Measurements from ENCODE around the gene TCP10L. TPM values are rescaled to one million over a fixed set of nuclear protein-coding genes. Genes with fewer than 3 reads are reported as not detected.

The TCP10L gene
- total RNA-seq, 1 experiment from 2014 or later: not detected

- ChIA-PET CTCF (no interaction called here), POLR2A (no interaction called here)
- Histone ChIP-seq H3K9me3 (no peaks in the 10 kb centered on the region), H3K4me3 (ENCODE audit: low read depth, low read length) (no peak overlapping the region), H3K36me3 (ENCODE audit: control insufficient read depth, insufficient read depth, low read length) (no peaks in the 10 kb centered on the region), H3K27me3 (replicated peaks; ENCODE audit: control insufficient read depth, insufficient read depth, low read length) (no peaks in the 10 kb centered on the region), H3K4me1 (peaks cover 5% of the 10 kb centered on the region; the same call in 1 of the 2 replicates)
- no peak for DNase-seq
- intact Hi-C loops (cut with micrococcal nuclease; ENCODE audit: unreplicated experiment): no loop called here
- no peaks in the 10 kb centered on the region for H3K4me1 Mint-ChIP-seq (ENCODE audit: low read depth, unreplicated experiment)
- H3K9me3 Mint-ChIP-seq (ENCODE audit: unreplicated experiment): no peaks in the 10 kb centered on the region
- peak overlapping the region; percentile 92 for H3K4me3 Mint-ChIP-seq (ENCODE audit: unreplicated experiment)
- TF ChIP-seq, protein P1, sequence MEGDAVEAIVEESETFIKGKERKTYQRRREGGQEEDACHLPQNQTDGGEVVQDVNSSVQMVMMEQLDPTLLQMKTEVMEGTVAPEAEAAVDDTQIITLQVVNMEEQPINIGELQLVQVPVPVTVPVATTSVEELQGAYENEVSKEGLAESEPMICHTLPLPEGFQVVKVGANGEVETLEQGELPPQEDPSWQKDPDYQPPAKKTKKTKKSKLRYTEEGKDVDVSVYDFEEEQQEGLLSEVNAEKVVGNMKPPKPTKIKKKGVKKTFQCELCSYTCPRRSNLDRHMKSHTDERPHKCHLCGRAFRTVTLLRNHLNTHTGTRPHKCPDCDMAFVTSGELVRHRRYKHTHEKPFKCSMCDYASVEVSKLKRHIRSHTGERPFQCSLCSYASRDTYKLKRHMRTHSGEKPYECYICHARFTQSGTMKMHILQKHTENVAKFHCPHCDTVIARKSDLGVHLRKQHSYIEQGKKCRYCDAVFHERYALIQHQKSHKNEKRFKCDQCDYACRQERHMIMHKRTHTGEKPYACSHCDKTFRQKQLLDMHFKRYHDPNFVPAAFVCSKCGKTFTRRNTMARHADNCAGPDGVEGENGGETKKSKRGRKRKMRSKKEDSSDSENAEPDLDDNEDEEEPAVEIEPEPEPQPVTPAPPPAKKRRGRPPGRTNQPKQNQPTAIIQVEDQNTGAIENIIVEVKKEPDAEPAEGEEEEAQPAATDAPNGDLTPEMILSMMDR (IDR thresholded peaks at IDR 0.05; ENCODE audit: insufficient read depth in 1 of 2, low read depth in 1 of 2, low read length in 1 of 2, severe bottlenecking in 1 of 2, unreplicated experiment in 1 of 2): no peak
- no peak overlapping the region for H3K27ac Mint-ChIP-seq (ENCODE audit: unreplicated experiment)
- BruUV-seq (replicated peaks): no TSS peak
- no peaks in the 10 kb centered on the region for H3K27me3 Mint-ChIP-seq (ENCODE audit: insufficient read depth, unreplicated experiment)
- H3K36me3 Mint-ChIP-seq (ENCODE audit: insufficient read depth, unreplicated experiment): no peaks in the 10 kb centered on the region
Observed at GRCh38 chr21:32570456-32570855, 14.9 kb downstream of the TCP10L start.

DNA sequence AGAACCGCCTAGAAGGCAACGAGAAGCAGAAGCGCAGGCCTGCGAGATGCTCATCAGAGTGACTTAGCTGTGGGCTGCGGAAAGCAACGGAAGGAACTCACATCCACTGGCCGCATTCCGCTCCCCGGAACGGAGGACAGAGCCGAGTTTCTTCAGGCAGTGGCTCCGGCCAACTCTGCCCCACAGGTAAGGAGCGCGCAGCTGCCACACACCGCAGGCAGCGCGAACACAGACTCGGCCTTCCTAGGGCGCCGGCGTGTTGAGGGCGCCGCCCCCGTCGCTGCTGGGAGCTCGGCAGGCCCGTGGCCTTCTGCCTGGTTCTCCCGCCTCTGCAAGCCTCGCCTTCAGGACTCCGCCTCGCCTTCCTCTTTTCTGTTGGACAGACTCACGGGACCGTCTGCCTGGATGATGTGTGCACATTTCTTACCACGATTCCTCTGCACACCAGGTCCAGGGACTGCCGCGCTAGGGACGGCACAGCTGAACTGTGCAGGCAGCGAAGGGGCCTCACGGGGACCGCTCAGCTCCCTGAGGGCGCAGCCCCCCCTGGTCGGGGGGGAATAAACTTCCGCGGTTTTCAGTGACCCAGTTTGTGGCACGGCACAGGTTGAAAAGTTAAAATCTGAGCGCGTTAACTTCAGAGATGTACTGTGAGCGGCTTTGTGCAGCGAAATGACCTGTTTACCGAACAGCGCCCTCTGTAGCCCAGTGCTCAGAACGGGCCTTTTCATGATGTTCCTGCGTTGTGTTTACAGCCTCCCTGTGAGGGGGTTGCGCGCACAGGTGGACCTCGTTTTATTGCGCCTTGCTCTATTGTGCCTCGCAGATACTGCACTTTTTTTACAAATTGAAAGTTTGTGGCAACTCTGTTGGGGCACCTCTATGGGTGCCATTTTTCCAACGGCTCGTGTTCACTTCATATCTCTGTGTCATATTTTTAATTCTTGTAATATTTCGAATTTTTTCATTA, 15.8 kb downstream of the TCP10L start:
- peak overlapping the region; percentile 92 for H3K4me3 Mint-ChIP-seq (ENCODE audit: unreplicated experiment)
- CTCF ChIA-PET: interaction anchor here (0.9 to 1.1 kb wide), 4 partner anchors 17 to 166 kb away, joined by 4 to 9 read pairs (median 8); no protein-coding TSS in a partner anchor
- TF ChIP-seq, protein P1 (IDR thresholded peaks at IDR 0.05; ENCODE audit: insufficient read depth in 1 of 2, low read depth in 1 of 2, low read length in 1 of 2, severe bottlenecking in 1 of 2, unreplicated experiment in 1 of 2): peak; percentile 76 to 79
- H3K9me3 Mint-ChIP-seq (ENCODE audit: unreplicated experiment): no peaks in the 10 kb centered on the region
- H3K4me1 ChIP-seq: peaks cover 5% of the 10 kb centered on the region; the same call in 1 of the 2 replicates
- no peak overlapping the region for H3K27ac Mint-ChIP-seq (ENCODE audit: unreplicated experiment)
- H3K9me3 ChIP-seq: no peaks in the 10 kb centered on the region
- peak overlapping the region; percentile 51 for H3K4me3 ChIP-seq (ENCODE audit: low read depth, low read length)
- H3K36me3 Mint-ChIP-seq (ENCODE audit: insufficient read depth, unreplicated experiment): no peaks in the 10 kb centered on the region
- intact Hi-C loops (cut with micrococcal nuclease; ENCODE audit: unreplicated experiment): loop anchor here (2.0 to 10.0 kb wide), 2 partner anchors 23 to 165 kb away; no protein-coding TSS in a partner anchor
- no peaks in the 10 kb centered on the region for H3K27me3 ChIP-seq (replicated peaks; ENCODE audit: control insufficient read depth, insufficient read depth, low read length)
- no peaks in the 10 kb centered on the region for H3K4me1 Mint-ChIP-seq (ENCODE audit: low read depth, unreplicated experiment)
- H3K36me3 ChIP-seq (ENCODE audit: control insufficient read depth, insufficient read depth, low read length): no peaks in the 10 kb centered on the region
- peak; percentile 77 to 81 for DNase-seq
- POLR2A ChIA-PET: no interaction called here
- no peaks in the 10 kb centered on the region for H3K27me3 Mint-ChIP-seq (ENCODE audit: insufficient read depth, unreplicated experiment)
- BruUV-seq (replicated peaks): no TSS peak

DNA sequence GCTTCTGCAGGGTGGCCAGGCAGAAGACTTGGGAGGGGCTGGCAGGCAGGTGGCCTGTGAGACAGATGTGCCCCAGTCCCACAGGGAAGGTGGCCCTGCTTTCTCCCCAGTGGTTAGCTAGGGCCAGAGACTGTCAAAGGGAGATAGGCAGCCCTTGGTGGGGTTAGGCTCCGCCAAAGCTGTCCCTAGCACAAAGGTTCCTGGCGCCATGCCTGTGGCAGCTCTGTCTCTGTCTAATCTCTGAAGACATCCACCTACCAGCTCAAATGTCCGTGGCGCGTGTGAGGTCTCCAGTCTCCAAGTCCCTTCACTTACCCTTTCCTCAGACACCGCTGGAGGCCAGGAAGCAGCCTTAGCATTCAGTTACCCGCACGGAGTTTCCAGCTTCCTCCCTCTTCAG, 17.7 kb downstream of the TCP10L start:
- POLR2A ChIA-PET: no interaction called here

More for the DNA sequence above, 17.7 kb downstream of the TCP10L start:
- Mint-ChIP-seq H3K27ac (ENCODE audit: unreplicated experiment) (no peak overlapping the region), H3K9me3 (ENCODE audit: unreplicated experiment) (no peaks in the 10 kb centered on the region), H3K36me3 (ENCODE audit: insufficient read depth, unreplicated experiment) (no peaks in the 10 kb centered on the region), H3K27me3 (ENCODE audit: insufficient read depth, unreplicated experiment) (no peaks in the 10 kb centered on the region), H3K4me3 (ENCODE audit: unreplicated experiment) (no peak overlapping the region), H3K4me1 (ENCODE audit: low read depth, unreplicated experiment) (no peaks in the 10 kb centered on the region)
- H3K36me3 ChIP-seq (ENCODE audit: control insufficient read depth, insufficient read depth, low read length): no peaks in the 10 kb centered on the region
- intact Hi-C loops (cut with micrococcal nuclease; ENCODE audit: unreplicated experiment): loop anchor here (2.0 to 10.0 kb wide), 2 partner anchors 25 to 163 kb away; no protein-coding TSS in a partner anchor
- peaks cover 5% of the 10 kb centered on the region; the same call in 1 of the 2 replicates for H3K4me1 ChIP-seq
- H3K4me3 ChIP-seq (ENCODE audit: low read depth, low read length): no peak overlapping the region
- H3K9me3 ChIP-seq: no peaks in the 10 kb centered on the region
- CTCF ChIA-PET: no interaction called here
- TF ChIP-seq, protein P1 (IDR thresholded peaks at IDR 0.05; ENCODE audit: insufficient read depth in 1 of 2, low read depth in 1 of 2, low read length in 1 of 2, severe bottlenecking in 1 of 2, unreplicated experiment in 1 of 2): no peak
- DNase-seq: no peak
- H3K27me3 ChIP-seq (replicated peaks; ENCODE audit: control insufficient read depth, insufficient read depth, low read length): no peaks in the 10 kb centered on the region
- no TSS peak for BruUV-seq (replicated peaks)

Measured in Caco-2 (cell line).